ENCODE results near the gene FAM114A2.

Gene FAM114A2

GRCh38 chr5:153957205-153957604 is 81.5 kb downstream of the FAM114A2 start:
- DNase-seq (ENCODE audit: low read depth) = no peak
- H3K4me3 ChIP-seq (ENCODE audit: low read depth, low read length) = no peak overlapping the region
- no peak for TF ChIP-seq CTCF (IDR thresholded peaks at IDR 0.05; ENCODE audit: control insufficient read depth, extremely low read depth, insufficient read depth)

GRCh38 chr5:153953411-153953810 is 85.3 kb downstream of the FAM114A2 start:
- DNase-seq (ENCODE audit: low read depth) = no peak
- no peak overlapping the region for H3K4me3 ChIP-seq (ENCODE audit: low read depth, low read length)
- no peak for TF ChIP-seq CTCF (IDR thresholded peaks at IDR 0.05; ENCODE audit: control insufficient read depth, extremely low read depth, insufficient read depth)

GRCh38 chr5:153952893-153953292 is 85.8 kb downstream of the FAM114A2 start:
- H3K4me3 ChIP-seq (ENCODE audit: low read depth, low read length) = no peak overlapping the region
- no peak for DNase-seq (ENCODE audit: low read depth)
- TF ChIP-seq CTCF (IDR thresholded peaks at IDR 0.05; ENCODE audit: control insufficient read depth, extremely low read depth, insufficient read depth) = no peak

GRCh38 chr5:153952057-153952456 is 86.7 kb downstream of the FAM114A2 start:
- TF ChIP-seq CTCF (IDR thresholded peaks at IDR 0.05; ENCODE audit: control insufficient read depth, extremely low read depth, insufficient read depth) = no peak
- H3K4me3 ChIP-seq (ENCODE audit: low read depth, low read length) = no peak overlapping the region
- DNase-seq (ENCODE audit: low read depth) = no peak

GRCh38 chr5:153941265-153941664 is 97.4 kb downstream of the FAM114A2 start:
- no peak for DNase-seq (ENCODE audit: low read depth)
- no peak for TF ChIP-seq CTCF (IDR thresholded peaks at IDR 0.05; ENCODE audit: control insufficient read depth, extremely low read depth, insufficient read depth)

More at GRCh38 chr5:153941265-153941664, 97.4 kb downstream of the FAM114A2 start:
- H3K4me3 ChIP-seq (ENCODE audit: low read depth, low read length) = no peak overlapping the region

All from LNCaP clone FGC (cell line).